ENCODE results near the gene MRPS26.
"Not testable (repeated sequence)": the region's sequence is repeated elsewhere in the genome, so short reads cannot be mapped to it uniquely, and the experiment has no call there.

The MRPS26 gene

DNA sequence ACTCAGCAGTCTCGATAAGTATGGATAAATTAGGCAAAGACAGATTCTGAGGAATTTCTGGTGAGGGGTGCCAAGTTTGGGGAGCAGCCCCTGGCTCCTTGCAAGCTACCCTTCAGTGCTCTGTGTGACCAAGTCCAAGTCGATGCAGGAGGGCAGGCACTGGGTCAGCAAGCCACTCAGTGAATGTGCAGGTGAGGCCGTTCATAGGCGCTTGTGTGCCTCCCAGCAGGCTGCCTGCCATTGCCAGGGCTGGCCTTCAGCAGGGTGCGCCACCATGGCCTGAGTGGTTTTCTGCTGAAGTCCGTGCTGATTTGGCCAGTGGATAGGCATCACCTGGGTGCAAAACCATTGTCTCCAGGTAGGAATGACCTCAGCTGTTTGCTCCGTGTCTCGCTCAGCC lies 5.8 kb upstream of the MRPS26 start:
- DNase-seq, result no peak
- intact Hi-C loops (cut with DNase I), result no loop called here

DNA sequence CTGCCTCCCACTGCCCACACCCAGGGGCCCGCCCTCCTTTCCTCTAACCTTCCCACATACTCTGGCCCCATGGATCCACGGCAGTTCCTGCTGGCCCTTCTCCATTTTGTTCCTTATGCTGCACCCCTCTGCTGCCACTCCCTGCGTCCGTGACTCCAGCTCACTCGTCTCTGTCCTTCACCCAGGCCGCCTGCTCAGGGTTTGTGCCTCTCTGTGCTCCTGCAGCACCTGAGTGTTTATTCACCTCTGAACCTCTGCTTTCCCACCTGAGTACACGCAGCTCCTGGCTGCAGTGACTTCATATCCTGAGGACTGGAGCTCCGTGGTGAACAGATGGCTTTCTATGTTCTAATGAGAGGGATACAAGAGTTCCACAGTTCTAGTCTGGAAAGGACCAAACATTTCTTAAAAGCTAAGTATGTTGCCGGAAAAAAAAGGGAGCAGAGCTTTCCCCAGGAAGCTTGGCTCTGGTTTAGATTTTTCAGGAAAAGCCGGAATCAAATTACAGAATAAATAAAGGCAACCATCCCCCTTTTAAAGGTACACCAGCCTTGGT lies 3.9 kb upstream of the MRPS26 start:
- intact Hi-C loops (cut with DNase I), result no loop called here
- no peak for DNase-seq

DNA sequence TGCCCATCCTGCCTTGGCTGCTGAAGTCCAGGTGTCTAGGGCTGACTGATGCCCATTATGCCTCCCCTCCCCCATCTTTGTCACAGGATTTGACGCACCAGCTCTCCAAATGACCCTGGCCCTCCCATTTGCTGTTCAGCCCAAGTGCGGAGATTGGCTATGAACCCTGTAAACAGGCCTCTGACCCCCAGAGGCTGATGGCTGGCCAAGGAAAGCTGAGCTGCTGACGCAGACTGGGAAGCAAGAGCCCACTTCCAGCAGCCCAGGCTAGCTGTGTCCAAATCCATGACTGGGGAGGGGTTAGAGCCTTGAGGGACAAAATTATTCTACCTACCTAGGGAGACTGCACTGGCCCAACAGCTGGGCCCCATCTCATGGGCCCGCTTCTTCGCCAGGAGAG lies 3.2 kb upstream of the MRPS26 start:
- DNase-seq, result peak in 1 of 10 donors; percentile 62
- intact Hi-C loops (cut with DNase I), result no loop called here

DNA sequence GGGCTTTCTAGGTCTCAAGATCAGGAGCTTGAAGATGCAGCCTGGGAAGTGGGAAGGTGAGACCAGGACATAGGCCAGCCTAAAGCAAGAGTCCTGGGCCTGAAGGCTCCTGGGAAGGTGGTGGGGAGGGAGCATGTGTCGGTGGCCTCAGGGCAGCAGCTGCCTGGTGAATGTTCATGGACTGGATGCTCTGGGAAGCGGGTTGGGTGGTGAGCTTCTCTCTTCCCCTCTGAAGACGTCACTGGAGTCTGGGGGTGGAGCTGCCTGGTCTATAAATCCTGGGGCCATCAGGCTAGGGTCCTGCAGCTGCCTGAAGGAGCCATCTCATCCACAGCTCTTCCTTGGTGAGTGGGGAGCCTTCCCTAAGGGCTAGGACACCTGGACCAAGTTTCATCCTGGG lies 2.5 kb upstream of the MRPS26 start, which contains the start of gene GNRH2:
TSS of gene GNRH2 (plus strand) at position 301 of the 400 bp plus-strand sequence. CDS start 793 bp downstream, outside the sequence.
- intact Hi-C loops (cut with DNase I), result no loop called here
- peak in 1 of 10 donors; percentile 58 for DNase-seq

GRCh38 chr20:3044336-3044965 lies 1.4 kb upstream of the MRPS26 start:
- DNase-seq, result peak in 1 of 10 donors; percentile 70
- intact Hi-C loops (cut with DNase I), result no loop called here

DNA sequence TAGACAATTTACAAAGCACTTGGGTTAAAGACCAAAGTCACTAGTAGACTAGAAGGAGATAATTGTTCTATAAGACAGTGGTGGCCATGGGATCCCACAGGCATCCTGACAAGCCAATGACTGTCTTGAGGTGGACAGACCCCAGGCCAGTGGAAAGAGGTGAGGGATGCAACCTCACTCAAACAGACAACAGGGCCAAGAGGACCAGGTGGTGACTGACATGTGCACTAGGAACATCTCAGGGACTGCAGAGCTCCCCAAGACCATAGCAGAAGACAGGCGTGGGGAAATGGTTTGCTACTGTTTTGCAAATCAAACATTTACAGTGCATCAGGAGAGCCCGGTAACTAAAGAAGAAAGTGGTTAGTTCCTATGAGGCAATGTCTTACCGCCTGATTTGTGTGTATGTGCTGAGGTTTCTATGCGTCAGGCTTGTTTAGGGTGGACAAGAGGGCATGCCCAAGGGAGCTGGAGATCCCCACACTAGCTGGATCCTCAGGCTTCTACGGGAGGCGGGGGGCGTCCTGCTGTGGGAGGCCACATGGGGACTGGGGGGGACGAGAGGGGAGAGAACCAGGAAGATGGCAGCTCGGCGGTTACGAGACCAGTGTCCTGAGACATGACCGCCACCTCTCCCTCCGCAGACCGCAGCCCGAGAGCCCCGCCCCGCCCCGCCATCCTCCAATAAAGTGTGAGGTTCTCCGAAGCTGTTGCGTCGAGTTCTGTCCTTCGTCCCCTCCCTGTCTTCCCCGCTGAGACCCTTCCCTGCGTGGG lies 623 bp upstream of the MRPS26 start:
- peak; percentile 42 to 93 (median 77) for DNase-seq
- intact Hi-C loops (cut with DNase I), result no loop called here

GRCh38 chr20:3046677-3047462 lies 1.0 kb downstream of the MRPS26 start:
- peak in 5 of 10 donors; percentile 26 to 87 (median 36) for DNase-seq
- intact Hi-C loops (cut with DNase I), result no loop called here

DNA sequence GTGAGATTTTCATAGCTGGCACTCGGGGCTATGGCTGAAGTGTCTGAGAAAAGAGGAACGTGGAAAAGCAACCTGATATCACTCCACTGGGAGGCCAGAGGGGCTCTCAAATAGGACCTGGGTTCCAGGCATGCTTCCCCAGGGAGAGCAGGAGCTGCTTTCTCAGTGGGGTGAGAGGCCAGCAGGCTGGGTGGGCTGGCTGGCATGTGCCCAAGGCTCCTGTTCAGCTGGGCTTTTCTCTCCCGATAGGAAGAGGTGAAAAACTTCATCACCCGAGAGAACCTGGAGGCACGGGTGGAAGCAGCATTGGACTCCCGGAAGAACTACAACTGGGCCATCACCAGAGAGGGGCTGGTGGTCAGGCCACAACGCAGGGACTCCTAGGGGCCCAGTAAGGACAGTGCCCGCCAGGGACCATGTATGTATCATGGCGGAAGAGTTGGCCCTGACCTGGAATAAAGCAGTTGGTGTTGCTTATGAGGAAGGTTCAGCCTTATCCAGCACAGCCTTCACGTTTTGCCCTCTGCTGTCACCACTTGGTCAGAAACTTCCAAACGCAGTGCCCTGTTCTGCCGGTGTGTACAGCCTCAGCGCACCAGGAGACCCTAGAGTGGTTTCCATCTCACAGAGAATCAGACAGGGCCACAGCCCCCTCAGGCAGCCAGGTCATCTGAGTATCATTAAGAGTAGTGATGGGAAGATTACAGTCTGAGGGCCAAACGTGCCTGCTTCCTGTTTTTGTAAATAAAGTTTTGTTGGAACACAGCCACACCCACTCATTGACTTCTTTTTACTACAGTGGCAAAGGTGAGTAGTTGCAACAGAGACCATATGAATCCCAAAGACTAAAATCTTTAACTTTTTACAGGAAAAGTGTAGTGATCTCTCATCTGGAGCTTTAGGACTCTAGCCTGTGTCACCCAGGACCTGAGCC lies 1.9 kb downstream of the MRPS26 start:
- DNase-seq, result peak in 1 of 10 donors; percentile 27
- intact Hi-C loops (cut with DNase I), result no loop called here

DNA sequence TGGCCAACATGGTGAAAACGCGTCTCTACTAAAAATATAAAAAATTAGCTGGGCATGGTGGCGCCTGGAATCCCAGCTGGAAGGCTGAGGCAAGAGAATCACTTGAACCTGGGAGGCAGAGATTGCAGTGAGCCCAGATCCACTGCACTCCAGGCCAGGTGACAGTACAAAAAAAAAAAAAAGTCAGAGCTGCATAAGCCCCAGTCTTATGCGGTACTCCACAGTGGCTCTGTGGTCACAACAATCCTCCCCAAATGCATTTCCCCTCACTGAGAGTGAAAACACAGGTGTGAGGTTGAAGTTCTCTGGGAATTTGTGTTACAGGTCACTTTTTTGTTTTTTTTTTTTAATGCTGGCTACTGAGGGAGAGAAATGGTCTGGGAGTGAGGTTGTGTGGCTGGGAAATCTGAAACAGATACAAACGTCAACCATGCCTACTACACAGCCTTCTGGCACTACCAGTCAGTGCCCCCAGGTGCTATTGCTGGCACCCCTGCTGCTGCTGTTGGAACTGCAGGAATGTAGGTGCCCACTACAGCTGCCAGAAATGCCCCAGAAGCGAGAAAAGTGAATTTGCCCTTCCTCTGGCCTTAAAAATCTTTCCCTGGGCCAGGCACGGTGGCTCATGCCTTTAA lies 5.7 kb downstream of the MRPS26 start:
- no peak for DNase-seq
- intact Hi-C loops (cut with DNase I), result loop anchor here (10.0 kb wide), 1 partner anchor 263 kb away; no protein-coding TSS in a partner anchor

DNA sequence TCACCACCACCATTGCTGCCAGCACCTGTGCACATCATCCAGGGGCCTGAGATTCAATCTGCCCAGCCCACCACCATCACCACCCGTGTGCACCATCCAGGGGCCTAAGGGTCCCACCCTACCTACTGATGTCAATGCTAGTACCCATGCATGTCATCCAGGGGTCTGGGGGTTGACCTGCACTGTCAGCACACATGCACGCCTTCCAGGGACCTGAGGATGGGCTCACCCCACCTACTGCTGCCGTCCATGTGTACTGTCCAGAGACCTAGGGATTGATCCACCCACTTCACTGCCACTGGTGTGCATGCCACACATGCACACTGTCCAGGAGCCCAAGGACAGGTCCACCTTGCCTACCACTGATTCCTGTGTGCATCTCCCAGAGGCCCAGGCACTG lies 13.6 kb downstream of the MRPS26 start:
- intact Hi-C loops (cut with DNase I), result loop anchor here (10.0 kb wide), 1 partner anchor 255 kb away; no protein-coding TSS in a partner anchor
- DNase-seq, result peak in 1 of 10 donors; percentile 35

- DNase-seq, result peak in 1 of 10 donors; percentile 6
- intact Hi-C loops (cut with DNase I), result not testable (repeated sequence)
Measured at GRCh38 chr20:3064119-3064518, 18.3 kb downstream of the MRPS26 start.

GRCh38 chr20:3067139-3068014 lies 21.5 kb downstream of the MRPS26 start:
- peak in 1 of 10 donors; percentile 64 for DNase-seq
- intact Hi-C loops (cut with DNase I), result no loop called here

DNA sequence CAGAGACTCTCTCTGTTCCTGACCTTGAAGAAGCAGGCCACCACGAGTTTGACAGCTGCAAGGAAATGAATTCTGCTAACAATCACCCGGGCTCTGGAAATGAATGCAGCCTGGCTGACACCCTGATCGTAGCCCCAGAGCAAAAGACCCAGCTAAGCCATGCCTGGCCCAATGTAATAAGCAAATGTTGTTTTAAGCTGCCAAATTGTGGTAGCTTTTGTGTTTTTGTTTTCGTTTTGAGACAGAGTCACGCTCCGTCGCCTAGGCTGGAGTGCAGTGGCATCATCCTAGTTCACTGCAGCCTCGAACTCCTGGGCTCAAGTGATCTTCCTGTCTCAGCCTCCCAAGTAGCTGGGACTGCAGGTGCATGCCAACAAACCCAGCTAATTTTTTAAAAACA lies 22.2 kb downstream of the MRPS26 start:
- intact Hi-C loops (cut with DNase I), result no loop called here

DNA sequence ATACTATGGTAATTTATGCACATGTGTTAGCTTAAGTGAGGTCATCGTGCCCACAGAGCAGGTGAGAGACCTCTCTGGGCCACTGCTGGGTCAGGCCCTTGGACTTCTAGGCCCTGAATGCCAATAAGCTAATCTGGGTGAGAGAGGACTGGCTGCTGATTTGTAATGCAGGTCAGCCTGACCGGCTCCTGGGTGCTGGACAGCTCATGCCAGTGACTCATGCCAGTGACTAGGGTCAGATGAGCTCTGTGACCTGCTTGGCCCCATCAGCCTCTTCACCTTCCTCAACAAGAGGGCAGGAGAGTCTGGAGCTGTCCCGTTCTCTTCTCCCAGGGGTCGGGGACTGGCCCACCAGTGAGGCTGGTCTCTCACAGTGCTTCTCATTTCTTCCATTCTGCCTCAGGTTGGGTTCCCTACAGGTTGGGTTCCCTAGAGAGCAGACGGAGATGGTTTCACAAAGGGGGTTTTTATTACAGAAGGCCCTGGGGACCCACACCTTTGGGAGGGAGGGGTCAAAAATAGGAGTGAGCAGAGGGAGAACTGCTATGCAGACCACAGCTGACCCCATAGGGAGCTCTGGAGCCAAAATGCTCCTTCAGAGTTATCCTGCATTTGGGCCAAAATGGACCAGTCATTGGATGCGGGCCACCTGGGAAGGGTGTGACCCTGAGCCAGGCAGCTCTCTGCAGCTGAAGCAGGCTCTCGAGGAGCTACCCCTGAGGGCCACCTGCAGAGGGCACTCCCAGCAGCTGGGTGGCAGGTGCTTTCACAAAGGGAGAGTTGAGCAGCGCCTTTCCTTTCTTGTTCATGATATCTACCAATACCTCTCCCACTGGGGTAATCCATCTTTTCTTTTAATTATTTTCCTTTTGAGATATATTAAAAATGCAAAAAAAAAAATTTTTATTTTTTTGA lies 23.4 kb downstream of the MRPS26 start:
- peak in 1 of 10 donors; percentile 75 for DNase-seq
- intact Hi-C loops (cut with DNase I), result no loop called here

More for the DNA sequence above, 22.2 kb downstream of the MRPS26 start:
- DNase-seq, result peak in 1 of 10 donors; percentile 43

DNA sequence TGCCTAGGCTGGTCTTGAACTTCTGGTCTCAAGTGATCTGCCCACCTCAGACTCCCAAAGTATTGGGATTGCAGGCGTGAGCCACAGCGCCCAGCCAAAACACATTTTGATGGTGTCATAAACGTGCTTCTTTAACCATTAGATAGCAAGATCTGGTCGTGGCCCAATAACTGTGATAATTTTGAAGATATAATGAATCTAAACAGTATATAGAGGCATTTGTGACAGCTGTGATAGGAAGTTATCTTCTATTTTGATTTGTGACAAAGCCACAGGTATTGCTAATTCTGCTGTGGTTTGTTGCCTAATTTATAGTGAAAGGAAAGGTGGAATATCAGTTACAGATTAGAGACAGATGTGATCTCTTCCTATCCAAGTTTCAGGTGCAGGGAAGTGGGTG lies 24.9 kb downstream of the MRPS26 start:
- DNase-seq, result peak in 1 of 10 donors; percentile 10
- intact Hi-C loops (cut with DNase I), result no loop called here

DNA sequence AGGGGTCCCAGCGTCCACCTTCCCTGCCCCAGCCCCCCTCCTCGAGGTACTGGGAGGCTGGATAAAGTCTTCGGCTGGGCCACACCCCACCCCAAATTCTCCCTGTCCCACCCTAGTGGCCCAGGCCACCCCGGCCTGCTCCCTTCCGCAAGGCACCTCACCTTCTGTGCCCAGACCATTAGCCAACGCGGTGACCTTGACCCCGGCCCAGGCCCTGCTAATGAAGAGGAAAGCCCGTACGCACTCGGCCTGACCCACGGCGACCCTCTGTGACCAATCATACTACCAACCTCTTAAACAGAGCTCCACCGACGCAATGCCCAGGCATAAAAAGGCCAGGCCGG lies 25.4 kb downstream of the MRPS26 start:
- intact Hi-C loops (cut with DNase I), result no loop called here
- DNase-seq, result no peak

Data from posterior cingulate gyrus (tissue), 11 donors.